Type B pancreatic cell (in vitro differentiated cells): ENCODE measurements around the gene MUC13. TPM values are rescaled to one million over a fixed set of nuclear protein-coding genes. Genes with fewer than 3 reads are reported as not detected.

Experiments
- DNase-seq: peaks from one replicate; pipeline ENCODE4 v3.0.0; 2021; ENCODE audit warnings: mixed read lengths; ENCODE audit not compliant: unreplicated experiment; ENCODE audit errors: extremely low spot score
- H3K27ac Mint-ChIP-seq: 2 replicates; pipeline ENCODE4 v1.8.0; 2021; ENCODE audit warnings: mild to moderate bottlenecking, mixed read lengths
- H3K27me3 Mint-ChIP-seq: 2 replicates; pipeline ENCODE4 v1.8.0; 2021; ENCODE audit warnings: mixed read lengths
- H3K36me3 Mint-ChIP-seq: 2 replicates; pipeline ENCODE4 v1.8.0; 2021; ENCODE audit warnings: mixed read lengths
- H3K4me1 Mint-ChIP-seq: one replicate; pipeline ENCODE4 v1.8.0; 2021; ENCODE audit warnings: mixed read lengths; ENCODE audit not compliant: unreplicated experiment
- H3K4me3 Mint-ChIP-seq: 2 replicates; pipeline ENCODE4 v1.8.0; 2021; ENCODE audit warnings: mild to moderate bottlenecking, mixed read lengths
- H3K9me3 Mint-ChIP-seq: 2 replicates; pipeline ENCODE4 v1.8.0; 2021; ENCODE audit warnings: mixed read lengths
- total RNA-seq: library from RNA; stranded (reverse); gene quantifications from 2 replicates; pipeline ENCODE4 v1.2.1, GENCODE V29; 2021; ENCODE audit warnings: low replicate concordance
- TF ChIP-seq, protein P1 (sequence below): fragments of 200-600 bp; sonication (generic); conservative IDR thresholded peaks from 2 replicates; pipeline ENCODE4 v1.5.0; 2021; ENCODE audit warnings: antibody characterized with exemption, mild to moderate bottlenecking

Gene MUC13
- total RNA-seq, 1 donor from 2014 or later = 38.3 TPM

DNA sequence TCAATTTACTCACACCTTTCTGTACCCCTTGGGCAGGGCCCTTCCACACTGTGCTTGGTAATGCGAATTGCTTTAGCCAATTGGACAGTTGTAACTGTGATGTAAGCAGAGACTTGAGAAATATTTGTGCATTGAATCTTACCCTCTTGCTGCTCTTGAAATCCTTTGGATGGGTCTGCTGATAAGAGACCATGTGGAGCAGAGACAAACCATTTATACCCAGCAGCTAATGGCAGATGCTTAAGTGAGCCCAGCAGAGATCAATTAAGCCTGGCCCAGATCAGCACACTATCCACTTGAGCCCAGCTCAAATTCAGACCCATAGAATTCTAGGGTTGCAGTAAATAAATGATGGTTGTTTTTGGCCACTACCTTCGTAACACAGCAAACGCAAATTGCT is 19.3 kb downstream of the MUC13 start:
- H3K4me1 Mint-ChIP-seq = no peaks in the 10 kb centered on the region
- DNase-seq = no peak
- TF ChIP-seq, protein P1, sequence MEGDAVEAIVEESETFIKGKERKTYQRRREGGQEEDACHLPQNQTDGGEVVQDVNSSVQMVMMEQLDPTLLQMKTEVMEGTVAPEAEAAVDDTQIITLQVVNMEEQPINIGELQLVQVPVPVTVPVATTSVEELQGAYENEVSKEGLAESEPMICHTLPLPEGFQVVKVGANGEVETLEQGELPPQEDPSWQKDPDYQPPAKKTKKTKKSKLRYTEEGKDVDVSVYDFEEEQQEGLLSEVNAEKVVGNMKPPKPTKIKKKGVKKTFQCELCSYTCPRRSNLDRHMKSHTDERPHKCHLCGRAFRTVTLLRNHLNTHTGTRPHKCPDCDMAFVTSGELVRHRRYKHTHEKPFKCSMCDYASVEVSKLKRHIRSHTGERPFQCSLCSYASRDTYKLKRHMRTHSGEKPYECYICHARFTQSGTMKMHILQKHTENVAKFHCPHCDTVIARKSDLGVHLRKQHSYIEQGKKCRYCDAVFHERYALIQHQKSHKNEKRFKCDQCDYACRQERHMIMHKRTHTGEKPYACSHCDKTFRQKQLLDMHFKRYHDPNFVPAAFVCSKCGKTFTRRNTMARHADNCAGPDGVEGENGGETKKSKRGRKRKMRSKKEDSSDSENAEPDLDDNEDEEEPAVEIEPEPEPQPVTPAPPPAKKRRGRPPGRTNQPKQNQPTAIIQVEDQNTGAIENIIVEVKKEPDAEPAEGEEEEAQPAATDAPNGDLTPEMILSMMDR = no peak
- H3K36me3 Mint-ChIP-seq = no peaks in the 10 kb centered on the region
- H3K27ac Mint-ChIP-seq = no peak overlapping the region
- no peaks in the 10 kb centered on the region for H3K9me3 Mint-ChIP-seq
- H3K4me3 Mint-ChIP-seq = no peak overlapping the region
- H3K27me3 Mint-ChIP-seq = no peaks in the 10 kb centered on the region

DNA sequence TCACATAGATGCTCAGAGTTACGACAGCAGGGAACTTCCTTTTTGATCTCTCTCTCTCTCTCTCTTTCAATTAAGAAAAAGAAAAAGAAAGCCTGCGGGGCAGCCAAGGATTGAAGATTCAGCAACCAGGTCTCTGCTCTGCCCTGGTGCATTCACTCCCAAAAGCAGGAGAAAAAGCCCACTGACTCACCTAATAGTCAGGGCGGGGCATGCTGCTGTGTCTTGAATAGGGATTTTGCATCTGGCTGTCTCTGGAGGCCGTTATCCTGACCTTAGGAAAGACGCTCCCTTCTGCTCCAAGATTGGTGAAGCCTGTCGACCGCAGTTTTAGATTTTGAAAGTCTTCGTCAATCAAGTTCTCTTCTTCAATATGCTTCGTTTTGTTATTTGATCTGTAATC is 26.6 kb downstream of the MUC13 start:
- H3K4me1 Mint-ChIP-seq = no peaks in the 10 kb centered on the region
- H3K27ac Mint-ChIP-seq = no peak overlapping the region
- TF ChIP-seq, protein P1 = no peak
- H3K27me3 Mint-ChIP-seq = peaks cover 3% of the 10 kb centered on the region
- H3K36me3 Mint-ChIP-seq = no peaks in the 10 kb centered on the region
- no peak overlapping the region for H3K4me3 Mint-ChIP-seq
- H3K9me3 Mint-ChIP-seq = no peaks in the 10 kb centered on the region
- DNase-seq = no peak

DNA sequence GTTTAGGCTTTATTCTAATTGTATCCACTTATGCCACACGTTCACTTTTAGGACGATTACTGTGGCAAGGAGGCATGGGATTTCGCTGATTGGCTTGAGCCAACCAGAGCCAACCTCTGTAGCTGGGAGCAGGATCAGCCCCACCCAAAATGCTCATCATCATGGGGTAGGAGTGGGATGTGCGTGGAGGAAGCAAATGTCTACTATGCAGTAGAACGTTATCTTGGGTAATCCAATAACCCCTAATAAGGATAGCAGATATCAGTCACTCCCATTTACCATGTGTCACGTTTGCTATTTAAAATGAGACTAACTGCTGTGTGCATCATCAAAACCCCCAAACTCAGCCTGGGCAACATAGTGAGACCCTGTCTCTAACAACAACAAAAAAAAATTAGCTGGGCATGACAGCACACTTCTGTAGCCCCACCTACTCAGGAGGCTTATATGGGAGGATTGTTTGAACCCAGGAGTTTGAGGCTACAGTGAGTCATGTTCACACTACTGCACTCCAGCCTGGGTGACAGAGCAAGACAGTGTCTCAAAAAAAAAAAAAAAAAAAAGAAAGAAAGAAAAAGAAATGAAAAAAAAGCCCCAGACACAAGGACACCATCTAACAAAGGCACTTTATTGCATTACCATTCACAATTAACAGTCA is 29.6 kb downstream of the MUC13 start:
- TF ChIP-seq, protein P1 = no peak
- Mint-ChIP-seq H3K4me1 (no peaks in the 10 kb centered on the region), H3K27me3 (peaks cover 3% of the 10 kb centered on the region), H3K36me3 (no peaks in the 10 kb centered on the region), H3K9me3 (no peaks in the 10 kb centered on the region), H3K27ac (peak overlapping the region; percentile 17), H3K4me3 (no peak overlapping the region)
- no peak for DNase-seq

DNA sequence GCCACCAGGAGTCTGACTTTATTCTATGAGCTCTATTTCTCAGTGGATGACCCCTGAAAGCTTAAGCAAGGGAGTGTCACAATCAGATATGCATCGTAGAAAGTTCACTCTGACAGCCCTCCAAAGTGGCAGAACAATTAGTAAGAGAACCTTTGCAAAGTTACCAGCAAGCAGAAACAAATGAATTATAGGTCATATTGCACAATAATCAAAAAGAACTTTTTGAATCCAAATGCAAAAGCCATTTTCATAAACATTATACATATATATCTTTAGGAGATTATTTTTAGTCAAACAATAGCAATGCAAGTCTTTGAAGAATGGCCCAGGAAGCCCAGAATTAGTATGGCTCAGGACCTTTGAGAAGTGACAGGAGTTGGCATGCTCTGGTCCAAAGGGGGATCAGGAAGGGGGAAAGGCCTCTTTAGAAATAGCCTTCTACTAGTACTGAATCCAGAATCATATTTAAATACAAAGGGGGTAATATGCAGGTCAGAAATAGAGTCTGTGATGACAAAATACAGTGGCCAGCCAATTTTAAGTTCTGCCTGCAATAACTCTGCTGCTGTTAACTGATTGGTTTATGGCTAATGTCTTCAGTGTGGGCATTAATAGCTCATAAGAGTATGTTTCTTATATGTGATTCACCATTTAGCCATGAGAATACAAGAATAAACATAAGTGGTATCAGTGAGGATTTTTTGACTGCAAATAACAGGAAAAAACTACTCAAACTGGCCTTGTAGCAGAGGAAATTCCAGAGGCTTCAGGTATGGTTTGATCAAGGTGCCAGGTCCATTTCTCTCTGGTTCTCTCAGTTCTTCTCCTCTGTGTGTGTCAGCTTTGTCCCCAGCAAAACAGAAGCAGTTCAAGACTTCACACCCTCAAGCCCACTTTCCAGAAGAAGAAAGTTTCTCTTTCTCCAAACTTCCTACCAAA is 30.4 kb downstream of the MUC13 start:
- H3K27me3 Mint-ChIP-seq = peaks cover 3% of the 10 kb centered on the region
- no peaks in the 10 kb centered on the region for H3K9me3 Mint-ChIP-seq
- no peaks in the 10 kb centered on the region for H3K4me1 Mint-ChIP-seq
- TF ChIP-seq, protein P1 = no peak
- DNase-seq = no peak
- H3K4me3 Mint-ChIP-seq = no peak overlapping the region
- H3K36me3 Mint-ChIP-seq = no peaks in the 10 kb centered on the region
- H3K27ac Mint-ChIP-seq = peak overlapping the region; percentile 17

DNA sequence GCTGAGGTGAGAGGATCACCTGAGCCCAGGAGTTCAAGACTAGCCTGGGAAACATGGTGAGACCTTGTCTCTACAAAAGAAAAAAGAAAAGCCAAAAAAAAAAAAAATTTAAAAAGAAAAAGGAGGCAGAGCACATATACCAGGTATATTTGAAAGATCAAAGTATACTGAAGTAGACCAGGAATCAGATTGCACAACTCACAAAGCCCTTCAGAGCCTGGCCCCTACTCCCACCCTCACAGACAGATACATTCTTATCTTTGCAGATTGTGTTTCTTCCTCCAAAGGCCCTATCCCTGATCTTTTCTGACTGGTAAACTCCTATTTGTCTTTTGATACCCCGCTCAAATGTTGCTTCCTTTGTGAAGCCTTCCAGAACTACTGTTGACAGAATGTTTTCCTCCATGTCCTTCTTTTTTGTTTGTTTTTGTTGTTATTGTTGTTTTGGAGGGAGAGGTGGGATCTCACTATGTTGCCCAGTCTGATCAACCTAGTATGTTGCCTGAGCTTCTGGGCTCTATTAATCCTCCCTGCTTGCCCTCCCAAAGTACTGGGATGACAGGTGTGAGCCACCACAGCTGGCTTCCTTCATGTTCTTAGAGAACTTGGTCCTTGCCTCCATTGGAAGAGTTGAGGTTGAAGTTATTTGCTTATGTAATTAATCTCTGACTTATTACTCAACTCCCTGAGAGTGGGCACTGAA is 37.6 kb downstream of the MUC13 start:
- H3K4me3 Mint-ChIP-seq = no peak overlapping the region
- DNase-seq = no peak
- no peak overlapping the region for H3K27ac Mint-ChIP-seq
- H3K4me1 Mint-ChIP-seq = peaks cover 10% of the 10 kb centered on the region
- H3K9me3 Mint-ChIP-seq = no peaks in the 10 kb centered on the region
- TF ChIP-seq, protein P1 = no peak
- no peaks in the 10 kb centered on the region for H3K27me3 Mint-ChIP-seq
- H3K36me3 Mint-ChIP-seq = no peaks in the 10 kb centered on the region
